ENCODE results near the gene TSTD1.
A peak's percentile ranks its signal among the peaks of the same experiment; 100 is the strongest.
"Not testable (repeated sequence)": the region's sequence is repeated elsewhere in the genome, so short reads cannot be mapped to it uniquely, and the experiment has no call there.

The TSTD1 gene

GRCh38 chr1:161017756-161018630 is 20.8 kb downstream of the TSTD1 start:
- H2BK120ac ChIP-seq (ENCODE audit: low read depth, low read length), result no peak overlapping the region
- H3K9ac ChIP-seq (ENCODE audit: low read length), result no peak overlapping the region
- peak overlapping the region; percentile 39 for H4K91ac ChIP-seq (ENCODE audit: low read length)
- H2BK12ac ChIP-seq (ENCODE audit: low read length in 2 of 2), result no peak overlapping the region
- no peak for DNase-seq
- H3K4me2 ChIP-seq (ENCODE audit: low read length, poor library complexity, severe bottlenecking), result no peak overlapping the region
- no peaks in the 10 kb centered on the region for H3K9me3 ChIP-seq (ENCODE audit: control insufficient read depth, low read length)
- H3K36me3 ChIP-seq (ENCODE audit: control insufficient read depth in 1 of 2, insufficient read depth in 2 of 2, low read depth in 1 of 2, low read length in 2 of 2), result no peaks in the 10 kb centered on the region
- H3K23ac ChIP-seq (ENCODE audit: low read length in 2 of 2), result no peak overlapping the region
- H2AFZ ChIP-seq (ENCODE audit: low read depth, low read length), result no peak overlapping the region
- peaks cover 3% of the 10 kb centered on the region for H3K79me1 ChIP-seq (replicated peaks; ENCODE audit: low read length, poor library complexity, severe bottlenecking)
- no peak overlapping the region for H3K18ac ChIP-seq (ENCODE audit: low read depth in 1 of 2, low read length in 2 of 2)
- H3K4me1 ChIP-seq (ENCODE audit: control insufficient read depth, insufficient read depth, low read depth, low read length), result peaks cover 13% of the 10 kb centered on the region
- H3K27me3 ChIP-seq (ENCODE audit: control insufficient read depth in 1 of 2, insufficient read depth in 1 of 2, low read length in 2 of 2), result peaks cover 9 to 33% of the 10 kb centered on the region in 2 experiments
- H2AK5ac ChIP-seq (ENCODE audit: low read length, severe bottlenecking), result no peak overlapping the region
- no peak overlapping the region for H3K4me3 ChIP-seq (ENCODE audit: insufficient read depth in 1 of 2, low read depth in 1 of 2, low read length in 2 of 2)
- H4K8ac ChIP-seq (ENCODE audit: low read length), result no peak overlapping the region
- no peak overlapping the region for H3K14ac ChIP-seq (ENCODE audit: low read length in 2 of 2)
- no peak overlapping the region for H2BK15ac ChIP-seq (ENCODE audit: low read depth, poor library complexity, severe bottlenecking)
- no peak overlapping the region for H3K27ac ChIP-seq (ENCODE audit: low read length, poor library complexity, severe bottlenecking)
- H2BK5ac ChIP-seq (ENCODE audit: low read depth, low read length, poor library complexity, severe bottlenecking), result no peak overlapping the region
- H3K4ac ChIP-seq (ENCODE audit: low read depth in 1 of 2, low read length in 2 of 2), result no peak overlapping the region
- 84% methylated on average over 5 of the region's 5 CpGs for WGBS

GRCh38 chr1:161017181-161017580 is 21.6 kb downstream of the TSTD1 start:
- H2BK15ac ChIP-seq (ENCODE audit: low read depth, poor library complexity, severe bottlenecking); H3K9ac ChIP-seq (ENCODE audit: low read length); H2BK12ac ChIP-seq (ENCODE audit: low read length in 2 of 2); H3K79me1 ChIP-seq (replicated peaks; ENCODE audit: low read length, poor library complexity, severe bottlenecking); H3K4me2 ChIP-seq (ENCODE audit: low read length, poor library complexity, severe bottlenecking); H3K4ac ChIP-seq (ENCODE audit: low read depth in 1 of 2, low read length in 2 of 2); H2BK120ac ChIP-seq (ENCODE audit: low read depth, low read length); H2BK5ac ChIP-seq (ENCODE audit: low read depth, low read length, poor library complexity, severe bottlenecking); H2AFZ ChIP-seq (ENCODE audit: low read depth, low read length); H3K36me3 ChIP-seq (ENCODE audit: control insufficient read depth in 1 of 2, insufficient read depth in 2 of 2, low read depth in 1 of 2, low read length in 2 of 2); H3K9me3 ChIP-seq (ENCODE audit: control insufficient read depth, low read length); H3K18ac ChIP-seq (ENCODE audit: low read depth in 1 of 2, low read length in 2 of 2); H3K4me3 ChIP-seq (ENCODE audit: insufficient read depth in 1 of 2, low read depth in 1 of 2, low read length in 2 of 2); H4K8ac ChIP-seq (ENCODE audit: low read length); H3K27ac ChIP-seq (ENCODE audit: low read length, poor library complexity, severe bottlenecking); DNase-seq; H3K14ac ChIP-seq (ENCODE audit: low read length in 2 of 2); H3K23ac ChIP-seq (ENCODE audit: low read length in 2 of 2); H2AK5ac ChIP-seq (ENCODE audit: low read length, severe bottlenecking); H4K91ac ChIP-seq (ENCODE audit: low read length): not testable (repeated sequence)
- Histone ChIP-seq H3K27me3 (ENCODE audit: control insufficient read depth in 1 of 2, insufficient read depth in 1 of 2, low read length in 2 of 2) (peaks cover 9 to 31% of the 10 kb centered on the region in 2 experiments), H3K4me1 (ENCODE audit: control insufficient read depth, insufficient read depth, low read depth, low read length) (peaks cover 13% of the 10 kb centered on the region)
- 63% methylated on average over 4 of the region's 7 CpGs for WGBS

GRCh38 chr1:161016683-161017082 is 22.1 kb downstream of the TSTD1 start:
- not testable (repeated sequence) for H3K27ac ChIP-seq (ENCODE audit: low read length, poor library complexity, severe bottlenecking); H3K4me2 ChIP-seq (ENCODE audit: low read length, poor library complexity, severe bottlenecking); H3K4me3 ChIP-seq (ENCODE audit: insufficient read depth in 1 of 2, low read depth in 1 of 2, low read length in 2 of 2); H3K18ac ChIP-seq (ENCODE audit: low read depth in 1 of 2, low read length in 2 of 2); H2AFZ ChIP-seq (ENCODE audit: low read depth, low read length); H3K79me1 ChIP-seq (replicated peaks; ENCODE audit: low read length, poor library complexity, severe bottlenecking); H3K9me3 ChIP-seq (ENCODE audit: control insufficient read depth, low read length); H4K8ac ChIP-seq (ENCODE audit: low read length); H4K91ac ChIP-seq (ENCODE audit: low read length); H2BK12ac ChIP-seq (ENCODE audit: low read length in 2 of 2); H3K9ac ChIP-seq (ENCODE audit: low read length); H2BK15ac ChIP-seq (ENCODE audit: low read depth, poor library complexity, severe bottlenecking); H3K23ac ChIP-seq (ENCODE audit: low read length in 2 of 2); H2AK5ac ChIP-seq (ENCODE audit: low read length, severe bottlenecking); H3K14ac ChIP-seq (ENCODE audit: low read length in 2 of 2); H3K36me3 ChIP-seq (ENCODE audit: control insufficient read depth in 1 of 2, insufficient read depth in 2 of 2, low read depth in 1 of 2, low read length in 2 of 2); H3K4ac ChIP-seq (ENCODE audit: low read depth in 1 of 2, low read length in 2 of 2); H2BK5ac ChIP-seq (ENCODE audit: low read depth, low read length, poor library complexity, severe bottlenecking); H2BK120ac ChIP-seq (ENCODE audit: low read depth, low read length)
- peak; percentile 37 for DNase-seq
- WGBS, result 92% methylated on average over 1 of the region's 1 CpG
- Histone ChIP-seq H3K27me3 (ENCODE audit: control insufficient read depth in 1 of 2, insufficient read depth in 1 of 2, low read length in 2 of 2) (peaks cover 9 to 26% of the 10 kb centered on the region in 2 experiments), H3K4me1 (ENCODE audit: control insufficient read depth, insufficient read depth, low read depth, low read length) (peaks cover 12% of the 10 kb centered on the region)

GRCh38 chr1:161013488-161014230 is 25.1 kb downstream of the TSTD1 start:
- Histone ChIP-seq H3K23ac (ENCODE audit: low read length in 2 of 2) (no peak overlapping the region), H3K79me1 (replicated peaks; ENCODE audit: low read length, poor library complexity, severe bottlenecking) (peaks cover 7% of the 10 kb centered on the region), H3K4me3 (ENCODE audit: insufficient read depth in 1 of 2, low read depth in 1 of 2, low read length in 2 of 2) (peak overlapping the region in 1 of 2 experiments; percentile 53), H2AK5ac (ENCODE audit: low read length, severe bottlenecking) (no peak overlapping the region), H4K91ac (ENCODE audit: low read length) (peak overlapping the region; percentile 78), H3K4me1 (ENCODE audit: control insufficient read depth, insufficient read depth, low read depth, low read length) (peaks cover 5% of the 10 kb centered on the region), H3K36me3 (ENCODE audit: control insufficient read depth in 1 of 2, insufficient read depth in 2 of 2, low read depth in 1 of 2, low read length in 2 of 2) (no peaks in the 10 kb centered on the region), H4K8ac (ENCODE audit: low read length) (peak overlapping the region; percentile 78), H3K27ac (ENCODE audit: low read length, poor library complexity, severe bottlenecking) (no peak overlapping the region), H3K4me2 (ENCODE audit: low read length, poor library complexity, severe bottlenecking) (no peak overlapping the region), H2BK5ac (ENCODE audit: low read depth, low read length, poor library complexity, severe bottlenecking) (no peak overlapping the region), H3K27me3 (ENCODE audit: control insufficient read depth in 1 of 2, insufficient read depth in 1 of 2, low read length in 2 of 2) (peaks cover 3 to 5% of the 10 kb centered on the region in 2 experiments), H3K9ac (ENCODE audit: low read length) (peak overlapping the region; percentile 26), H3K4ac (ENCODE audit: low read depth in 1 of 2, low read length in 2 of 2) (peak overlapping the region in 1 of 2 experiments; percentile 2), H3K14ac (ENCODE audit: low read length in 2 of 2) (peak overlapping the region in 1 of 2 experiments; percentile 0), H2BK120ac (ENCODE audit: low read depth, low read length) (peak overlapping the region; percentile 15), H2BK12ac (ENCODE audit: low read length in 2 of 2) (no peak overlapping the region), H2AFZ (ENCODE audit: low read depth, low read length) (no peak overlapping the region), H3K18ac (ENCODE audit: low read depth in 1 of 2, low read length in 2 of 2) (peak overlapping the region; percentile 31 to 57), H2BK15ac (ENCODE audit: low read depth, poor library complexity, severe bottlenecking) (no peak overlapping the region), H3K9me3 (ENCODE audit: control insufficient read depth, low read length) (no peaks in the 10 kb centered on the region)
- peak; percentile 87 for DNase-seq
- 69% methylated on average over 14 of the region's 15 CpGs for WGBS
